HEK293 (cell line): ENCODE data around the gene CHST8.

Experiments used
- ATF2 ChIP-seq: fragments of 450-650 bp; formaldehyde crosslinking; IDR thresholded peaks from 2 replicates; pipeline ENCODE4 v1.5.1; 2016; ENCODE audit warnings: missing biosample characterization, missing genetic modification characterization, low read depth
- CTCF ChIP-seq: fragments of 450-650 bp; formaldehyde crosslinking; IDR thresholded peaks from 2 replicates; pipeline ENCODE4 v1.5.1; 2016; ENCODE audit warnings: missing biosample characterization, missing genetic modification characterization
- GLI2 ChIP-seq: fragments of 450-650 bp; formaldehyde crosslinking; IDR thresholded peaks from 2 replicates; pipeline ENCODE4; 2017; ENCODE audit warnings: missing biosample characterization, missing genetic modification characterization, low read depth, borderline replicate concordance
- KLF10 ChIP-seq: fragments of 450-650 bp; IDR thresholded peaks from 2 replicates; pipeline ENCODE4 v1.5.1; 2018; ENCODE audit warnings: missing biosample characterization, mild to moderate bottlenecking, missing genetic modification characterization
- KLF17 ChIP-seq: fragments of 450-650 bp; formaldehyde crosslinking; IDR thresholded peaks from 2 replicates; pipeline ENCODE4 v1.5.1; 2016; ENCODE audit warnings: missing biosample characterization, missing genetic modification characterization
- MEIS1 ChIP-seq: sonication (generic); formaldehyde crosslinking; IDR thresholded peaks from 2 replicates; pipeline ENCODE4 v1.8.1; 2022; ENCODE audit warnings: missing genetic modification reagents, mild to moderate bottlenecking, borderline replicate concordance
- MYNN ChIP-seq: fragments of 450-650 bp; formaldehyde crosslinking; IDR thresholded peaks from 2 replicates; pipeline ENCODE4 v1.5.1; 2016; ENCODE audit warnings: missing biosample characterization, missing genetic modification characterization, borderline replicate concordance
- PRDM10 ChIP-seq: fragments of 450-650 bp; formaldehyde crosslinking; IDR thresholded peaks from 2 replicates; pipeline ENCODE4 v1.5.1; 2016; ENCODE audit warnings: missing biosample characterization, missing genetic modification characterization
- ZBTB8A ChIP-seq: fragments of 450-650 bp; formaldehyde crosslinking; IDR thresholded peaks from 2 replicates; pipeline ENCODE4 v1.5.1; 2016; ENCODE audit warnings: missing biosample characterization, missing genetic modification characterization
- ZNF112 ChIP-seq: fragments of 450-650 bp; formaldehyde crosslinking; IDR thresholded peaks from 2 replicates; pipeline ENCODE4 v1.5.0; 2017; ENCODE audit warnings: missing biosample characterization, missing genetic modification characterization
- ZNF132 ChIP-seq: fragments of 450-650 bp; formaldehyde crosslinking; IDR thresholded peaks from 2 replicates; pipeline ENCODE4 v1.5.1; 2017; ENCODE audit warnings: missing biosample characterization, missing genetic modification characterization, borderline replicate concordance
- ZNF138 ChIP-seq: fragments of 450-650 bp; formaldehyde crosslinking; IDR thresholded peaks from 2 replicates; pipeline ENCODE4 v1.5.1; 2016; ENCODE audit warnings: missing biosample characterization, missing genetic modification characterization, borderline replicate concordance
- ZNF24 ChIP-seq: fragments of 450-650 bp; formaldehyde crosslinking; IDR thresholded peaks from 2 replicates; pipeline ENCODE4 v1.5.1; 2016; ENCODE audit warnings: missing biosample characterization, missing genetic modification characterization
- ZNF341 ChIP-seq: fragments of 450-650 bp; formaldehyde crosslinking; IDR thresholded peaks from 2 replicates; pipeline ENCODE4; 2016; ENCODE audit warnings: low read depth, missing biosample characterization, missing genetic modification characterization
- ZNF501 ChIP-seq: fragments of 450-650 bp; formaldehyde crosslinking; IDR thresholded peaks from 2 replicates; pipeline ENCODE4 v1.5.1; 2016; ENCODE audit warnings: missing biosample characterization, missing genetic modification characterization
- ZNF585B ChIP-seq: fragments of 450-650 bp; formaldehyde crosslinking; IDR thresholded peaks from 2 replicates; pipeline ENCODE4 v1.5.1; 2016; ENCODE audit warnings: missing biosample characterization, missing genetic modification characterization
- ZNF623 ChIP-seq: fragments of 450-650 bp; formaldehyde crosslinking; IDR thresholded peaks from 2 replicates; pipeline ENCODE4 v1.5.1; 2016; ENCODE audit warnings: missing biosample characterization, missing genetic modification characterization
- ZNF626 ChIP-seq: fragments of 450-650 bp; sonication (Bioruptor Pico); formaldehyde crosslinking; IDR thresholded peaks from 2 replicates; pipeline ENCODE4 v1.5.1; 2018; ENCODE audit warnings: missing biosample characterization, missing genetic modification characterization, inconsistent platforms
- ZNF645 ChIP-seq: fragments of 450-650 bp; formaldehyde crosslinking; IDR thresholded peaks from 2 replicates; pipeline ENCODE4; 2016; ENCODE audit warnings: missing biosample characterization, missing genetic modification characterization
- ZNF660 ChIP-seq: fragments of 450-650 bp; IDR thresholded peaks from 2 replicates; pipeline ENCODE4 v1.5.1; 2018; ENCODE audit warnings: missing biosample characterization, mild to moderate bottlenecking, missing genetic modification characterization
- ZNF670 ChIP-seq: fragments of 450-650 bp; formaldehyde crosslinking; IDR thresholded peaks from 2 replicates; pipeline ENCODE4 v1.5.1; 2016; ENCODE audit warnings: missing biosample characterization, missing genetic modification characterization, low read depth
- ZSCAN5A ChIP-seq: fragments of 450-650 bp; formaldehyde crosslinking; IDR thresholded peaks from 2 replicates; pipeline ENCODE4 v1.5.1; 2016; ENCODE audit warnings: missing biosample characterization, missing genetic modification characterization

CHST8 gene

GRCh38 chr19:33795370-33796163 is 173.8 kb downstream of the CHST8 start (continued):
- 0 out of 2 replicates have a peak, but pooled peaks have one; percentile 60 for TF ChIP-seq MYNN (tag by site-specific recombination)
- TF ChIP-seq CTCF: peak; percentile 99
- TF ChIP-seq GLI2 (tag by site-specific recombination): peak; percentile 72
- TF ChIP-seq ZNF132 (tag by site-specific recombination): no peak
- no peak for TF ChIP-seq ZNF138 (tag by site-specific recombination)
- peak; percentile 50 for TF ChIP-seq ATF2 (tag by site-specific recombination)
- TF ChIP-seq MEIS1 (CRISPR knock-in tag): no peak
- TF ChIP-seq ZNF341: peak; percentile 98
- no peak for TF ChIP-seq ZNF112 (tag by site-specific recombination)
- peak; percentile 91 for TF ChIP-seq KLF17
- peak; percentile 98 for TF ChIP-seq ZBTB8A
- TF ChIP-seq ZSCAN5A (tag by site-specific recombination): peak; percentile 94
- peak; percentile 70; the same call in 1 of the 2 replicates for TF ChIP-seq ZNF645
- TF ChIP-seq KLF10 (tag by site-specific recombination): peak; percentile 91
- TF ChIP-seq ZNF623 (tag by site-specific recombination): no peak
- TF ChIP-seq PRDM10 (tag by site-specific recombination): peak; percentile 40
- TF ChIP-seq ZNF501 (tag by site-specific recombination): no peak
- no peak for TF ChIP-seq ZNF585B (tag by site-specific recombination)
- no peak for TF ChIP-seq ZNF670
- TF ChIP-seq ZNF24 (tag by site-specific recombination): no peak; the same call in 1 of the 2 replicates
- 0 out of 2 replicates have a peak, but pooled peaks have one; percentile 6 for TF ChIP-seq ZNF626 (tag by site-specific recombination)
- peak; percentile 82 for TF ChIP-seq ZNF660 (tag by site-specific recombination)
